Measurements from ENCODE around the gene MACF1. TPM values are rescaled to one million over a fixed set of nuclear protein-coding genes. Genes with fewer than 3 reads are reported as not detected.

The MACF1 gene
- total RNA-seq, 6 donors from 2014 or later: 359 to 1,160 (median 531) TPM

- DNase-seq (no peak), ATAC-seq (ENCODE audit: low FRiP score in 2 of 2) (no peak)
- peaks cover 28 to 92% (median 55%) of the 10 kb centered on the region in 4 donors for H3K36me3 ChIP-seq
- no peak overlapping the region for H3K4me3 ChIP-seq
- peaks cover 0 to 12% (median 4%) of the 10 kb centered on the region in 4 donors for H3K4me1 ChIP-seq
- no peaks in the 10 kb centered on the region for H3K27me3 ChIP-seq
- no peak for TF ChIP-seq POLR2A (IDR thresholded peaks at IDR 0.05)
- WGBS, 2 donors: 72 to 84% methylated on average over 1 of the region's 1 CpG
- H3K9me3 ChIP-seq: no peaks in the 10 kb centered on the region
- H3K27ac ChIP-seq: no peak overlapping the region
Observed at GRCh38 chr1:39360731-39361130, 156.2 kb downstream of the MACF1 start.

DNA sequence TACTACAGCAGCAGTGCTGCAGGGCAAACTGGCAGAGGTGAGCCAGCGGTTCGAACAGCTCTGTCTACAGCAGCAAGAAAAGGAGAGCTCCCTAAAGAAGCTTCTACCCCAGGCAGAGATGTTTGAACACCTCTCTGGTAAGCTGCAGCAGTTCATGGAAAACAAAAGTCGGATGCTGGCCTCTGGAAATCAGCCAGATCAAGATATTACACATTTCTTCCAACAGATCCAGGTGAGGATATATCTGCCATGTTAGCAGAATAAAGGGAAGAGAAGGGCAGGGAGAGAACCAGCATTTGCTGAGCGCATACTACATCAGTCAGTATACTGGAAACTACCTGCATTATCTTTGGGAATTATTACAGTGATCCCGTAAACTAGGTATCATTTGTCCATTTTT is 157.0 kb downstream of the MACF1 start:
- Histone ChIP-seq H3K4me1 (peaks cover 0 to 12% (median 4%) of the 10 kb centered on the region in 4 donors), H3K36me3 (peaks cover 24 to 92% (median 50%) of the 10 kb centered on the region in 4 donors), H3K27ac (peak overlapping the region in 1 of 4 donors; percentile 16), H3K9me3 (no peaks in the 10 kb centered on the region), H3K4me3 (no peak overlapping the region), H3K27me3 (no peaks in the 10 kb centered on the region)
- DNase-seq (no peak), ATAC-seq (ENCODE audit: low FRiP score in 2 of 2) (no peak)
- 81 to 88% methylated on average over 5 of the region's 5 CpGs for WGBS, 2 donors
- TF ChIP-seq POLR2A (IDR thresholded peaks at IDR 0.05) (no peak), EP300 (IDR thresholded peaks at IDR 0.05) (no peak), POLR2AphosphoS5 (IDR thresholded peaks at IDR 0.05) (no peak)
- TF ChIP-seq, protein P1, sequence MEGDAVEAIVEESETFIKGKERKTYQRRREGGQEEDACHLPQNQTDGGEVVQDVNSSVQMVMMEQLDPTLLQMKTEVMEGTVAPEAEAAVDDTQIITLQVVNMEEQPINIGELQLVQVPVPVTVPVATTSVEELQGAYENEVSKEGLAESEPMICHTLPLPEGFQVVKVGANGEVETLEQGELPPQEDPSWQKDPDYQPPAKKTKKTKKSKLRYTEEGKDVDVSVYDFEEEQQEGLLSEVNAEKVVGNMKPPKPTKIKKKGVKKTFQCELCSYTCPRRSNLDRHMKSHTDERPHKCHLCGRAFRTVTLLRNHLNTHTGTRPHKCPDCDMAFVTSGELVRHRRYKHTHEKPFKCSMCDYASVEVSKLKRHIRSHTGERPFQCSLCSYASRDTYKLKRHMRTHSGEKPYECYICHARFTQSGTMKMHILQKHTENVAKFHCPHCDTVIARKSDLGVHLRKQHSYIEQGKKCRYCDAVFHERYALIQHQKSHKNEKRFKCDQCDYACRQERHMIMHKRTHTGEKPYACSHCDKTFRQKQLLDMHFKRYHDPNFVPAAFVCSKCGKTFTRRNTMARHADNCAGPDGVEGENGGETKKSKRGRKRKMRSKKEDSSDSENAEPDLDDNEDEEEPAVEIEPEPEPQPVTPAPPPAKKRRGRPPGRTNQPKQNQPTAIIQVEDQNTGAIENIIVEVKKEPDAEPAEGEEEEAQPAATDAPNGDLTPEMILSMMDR (IDR thresholded peaks at IDR 0.05): no peak

GRCh38 chr1:39363267-39363666 is 158.8 kb downstream of the MACF1 start:
- 91 to 97% methylated on average over 2 of the region's 2 CpGs for WGBS, 2 donors
- H3K36me3 ChIP-seq: peaks cover 15 to 92% (median 49%) of the 10 kb centered on the region in 4 donors
- TF ChIP-seq, protein P1 (IDR thresholded peaks at IDR 0.05): no peak
- TF ChIP-seq POLR2A (IDR thresholded peaks at IDR 0.05) (no peak), EP300 (IDR thresholded peaks at IDR 0.05) (no peak), POLR2AphosphoS5 (IDR thresholded peaks at IDR 0.05) (no peak)
- H3K4me1 ChIP-seq: peaks cover 0 to 12% (median 4%) of the 10 kb centered on the region in 4 donors
- ATAC-seq (ENCODE audit: low FRiP score in 2 of 2) (no peak), DNase-seq (no peak)
- H3K9me3 ChIP-seq: no peaks in the 10 kb centered on the region
- H3K27ac ChIP-seq: no peak overlapping the region
- no peak overlapping the region for H3K4me3 ChIP-seq
- H3K27me3 ChIP-seq: no peaks in the 10 kb centered on the region

DNA sequence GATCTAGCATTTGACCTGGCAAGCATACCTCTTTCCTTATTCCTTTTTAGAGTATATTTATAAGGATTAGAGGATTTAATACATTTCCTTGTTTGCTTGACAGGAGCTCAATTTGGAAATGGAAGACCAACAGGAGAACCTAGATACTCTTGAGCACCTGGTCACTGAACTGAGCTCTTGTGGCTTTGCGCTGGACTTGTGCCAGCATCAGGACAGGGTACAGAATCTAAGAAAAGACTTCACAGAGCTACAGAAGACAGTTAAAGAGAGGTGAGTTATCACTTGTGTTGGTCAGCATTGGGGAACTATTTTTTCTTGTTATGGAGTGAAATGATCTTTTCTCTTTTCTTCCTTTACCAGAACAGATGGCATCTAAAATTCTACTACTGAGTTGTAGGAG is 163.6 kb downstream of the MACF1 start:
- no peak overlapping the region for H3K27ac ChIP-seq
- no peaks in the 10 kb centered on the region for H3K27me3 ChIP-seq
- H3K9me3 ChIP-seq: no peaks in the 10 kb centered on the region
- H3K4me3 ChIP-seq: no peak overlapping the region
- H3K4me1 ChIP-seq: peaks cover 0 to 4% (median 0%) of the 10 kb centered on the region in 4 donors
- H3K36me3 ChIP-seq: peaks cover 25 to 94% (median 62%) of the 10 kb centered on the region in 4 donors
- TF ChIP-seq POLR2A (IDR thresholded peaks at IDR 0.05): no peak
- TF ChIP-seq, protein P1 (IDR thresholded peaks at IDR 0.05): no peak
- no peak for TF ChIP-seq EP300 (IDR thresholded peaks at IDR 0.05)
- no peak for TF ChIP-seq POLR2AphosphoS5 (IDR thresholded peaks at IDR 0.05)
- DNase-seq: no peak
- no peak for ATAC-seq (ENCODE audit: low FRiP score in 2 of 2)
- 91 to 100% methylated on average over 1 of the region's 1 CpG for WGBS, 2 donors

GRCh38 chr1:39369565-39369964 is 165.1 kb downstream of the MACF1 start:
- DNase-seq (no peak), ATAC-seq (ENCODE audit: low FRiP score in 2 of 2) (no peak)
- Histone ChIP-seq H3K4me1 (peaks cover 0 to 4% (median 0%) of the 10 kb centered on the region in 4 donors), H3K27me3 (no peaks in the 10 kb centered on the region), H3K36me3 (peaks cover 33 to 100% (median 73%) of the 10 kb centered on the region in 4 donors), H3K9me3 (no peaks in the 10 kb centered on the region), H3K4me3 (no peak overlapping the region), H3K27ac (peak overlapping the region in 2 of 4 donors; percentile 2 to 53)
- 81 to 82% methylated on average over 4 of the region's 4 CpGs for WGBS, 2 donors
- TF ChIP-seq EP300 (IDR thresholded peaks at IDR 0.05) (no peak), POLR2AphosphoS5 (IDR thresholded peaks at IDR 0.05) (no peak), POLR2A (IDR thresholded peaks at IDR 0.05) (no peak)
- TF ChIP-seq, protein P1 (IDR thresholded peaks at IDR 0.05): no peak
